T-helper 22 cell (primary cell): Measurements from ENCODE around the gene IQSEC3.
"Not testable (repeated sequence)": the region's sequence is repeated elsewhere in the genome, so short reads cannot be mapped to it uniquely, and the experiment has no call there.

ENCODE experiments used
- DNase-seq: peaks from one replicate; pipeline ENCODE4 v3.0.0-alpha.2; 2020; ENCODE audit warnings: low read depth

The IQSEC3 gene

GRCh38 chr12:177980-178828 lies 111.6 kb downstream of the IQSEC3 start:
- DNase-seq = no peak

GRCh38 chr12:178829-179109 lies 112.2 kb downstream of the IQSEC3 start:
- no peak for DNase-seq

GRCh38 chr12:179131-179884 lies 112.7 kb downstream of the IQSEC3 start:
- no peak for DNase-seq

- DNase-seq = no peak
These were observed 113.3 kb downstream of the IQSEC3 start for GRCh38 chr12:179885-180284.

GRCh38 chr12:180445-180844 lies 113.9 kb downstream of the IQSEC3 start:
- no peak for DNase-seq

- no peak for DNase-seq
These were observed 115.4 kb downstream of the IQSEC3 start for GRCh38 chr12:181921-182320.

- no peak for DNase-seq
These were observed 115.9 kb downstream of the IQSEC3 start for GRCh38 chr12:182381-182892.

GRCh38 chr12:184811-185575 lies 118.4 kb downstream of the IQSEC3 start:
- no peak for DNase-seq

- no peak for DNase-seq
These were observed 119.0 kb downstream of the IQSEC3 start for GRCh38 chr12:185576-185955.

GRCh38 chr12:186006-186625 lies 119.5 kb downstream of the IQSEC3 start:
- DNase-seq = no peak

- DNase-seq = not testable (repeated sequence)
These were observed 121.7 kb downstream of the IQSEC3 start for GRCh38 chr12:187986-188909.

GRCh38 chr12:188910-189621 lies 122.5 kb downstream of the IQSEC3 start:
- no peak for DNase-seq

- no peak for DNase-seq
These were observed 123.0 kb downstream of the IQSEC3 start for GRCh38 chr12:189622-189962.

- DNase-seq = no peak
These were observed 124.3 kb downstream of the IQSEC3 start for GRCh38 chr12:190881-191280.

GRCh38 chr12:191541-191940 lies 125.0 kb downstream of the IQSEC3 start:
- no peak for DNase-seq

GRCh38 chr12:193261-193660 lies 126.7 kb downstream of the IQSEC3 start:
- no peak for DNase-seq

- no peak for DNase-seq
These were observed 127.7 kb downstream of the IQSEC3 start for GRCh38 chr12:194276-194675.

- no peak for DNase-seq
These were observed 128.6 kb downstream of the IQSEC3 start for GRCh38 chr12:195156-195555.

- no peak for DNase-seq
These were observed 129.4 kb downstream of the IQSEC3 start for GRCh38 chr12:195951-196350.

GRCh38 chr12:196436-196835 lies 129.9 kb downstream of the IQSEC3 start:
- no peak for DNase-seq

- no peak for DNase-seq
These were observed 130.8 kb downstream of the IQSEC3 start for GRCh38 chr12:197347-197746.
